ENCODE results near the gene KICS2.

DNA sequence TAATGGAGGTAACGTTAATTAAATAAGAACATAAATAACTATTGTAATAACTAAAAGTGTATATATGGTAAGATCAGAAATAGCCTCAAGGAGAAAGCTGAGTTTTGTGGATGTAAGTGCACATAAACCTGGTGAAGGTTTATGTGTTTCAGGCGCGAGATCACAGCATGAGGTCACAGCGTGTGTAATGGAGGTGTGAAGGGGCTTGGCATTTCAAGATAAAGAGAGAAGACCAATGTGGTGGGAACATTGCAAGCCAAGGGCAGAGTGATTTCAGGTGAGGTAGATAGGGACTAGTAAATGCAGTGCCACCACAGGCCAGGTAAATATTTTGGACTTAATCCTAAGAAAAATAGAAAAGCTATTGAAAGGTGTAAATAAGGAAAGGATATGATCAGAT is 21.7 kb upstream of the KICS2 start:
- no peak for TF ChIP-seq POLR2A (IDR thresholded peaks at IDR 0.05)
- TF ChIP-seq, protein P1, sequence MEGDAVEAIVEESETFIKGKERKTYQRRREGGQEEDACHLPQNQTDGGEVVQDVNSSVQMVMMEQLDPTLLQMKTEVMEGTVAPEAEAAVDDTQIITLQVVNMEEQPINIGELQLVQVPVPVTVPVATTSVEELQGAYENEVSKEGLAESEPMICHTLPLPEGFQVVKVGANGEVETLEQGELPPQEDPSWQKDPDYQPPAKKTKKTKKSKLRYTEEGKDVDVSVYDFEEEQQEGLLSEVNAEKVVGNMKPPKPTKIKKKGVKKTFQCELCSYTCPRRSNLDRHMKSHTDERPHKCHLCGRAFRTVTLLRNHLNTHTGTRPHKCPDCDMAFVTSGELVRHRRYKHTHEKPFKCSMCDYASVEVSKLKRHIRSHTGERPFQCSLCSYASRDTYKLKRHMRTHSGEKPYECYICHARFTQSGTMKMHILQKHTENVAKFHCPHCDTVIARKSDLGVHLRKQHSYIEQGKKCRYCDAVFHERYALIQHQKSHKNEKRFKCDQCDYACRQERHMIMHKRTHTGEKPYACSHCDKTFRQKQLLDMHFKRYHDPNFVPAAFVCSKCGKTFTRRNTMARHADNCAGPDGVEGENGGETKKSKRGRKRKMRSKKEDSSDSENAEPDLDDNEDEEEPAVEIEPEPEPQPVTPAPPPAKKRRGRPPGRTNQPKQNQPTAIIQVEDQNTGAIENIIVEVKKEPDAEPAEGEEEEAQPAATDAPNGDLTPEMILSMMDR (IDR thresholded peaks at IDR 0.05) = no peak
